H1 (cell line): ENCODE results near the gene LIN37. TPM values are rescaled to one million over a fixed set of nuclear protein-coding genes. Genes with fewer than 3 reads are reported as not detected.

Experiments used
- CTCF ChIA-PET: fragments of 300-600 bp; sonication (Branson Sonifier 250); formaldehyde crosslinking; loops from one replicate; lab custom pipeline; 2021; ENCODE audit not compliant: partially characterized antibody; lab: Charles Lee
- POLR2A ChIA-PET: fragments of 300-600 bp; sonication (Branson Sonifier 250); formaldehyde crosslinking; loops from one replicate; lab custom pipeline; 2021; ENCODE audit warnings: inconsistent platforms; ENCODE audit not compliant: partially characterized antibody; lab: Charles Lee
- DNase-seq, 2 experiments: peaks; one replicate each; pipeline versions ENCODE4 v3.0.0 to v3.0.0-alpha.2; 2010 to 2022; ENCODE audit warnings: low spot score in 2 of 2, low read depth in 1 of 2, mixed read lengths in 1 of 2
- FAIRE-seq: peaks from 2 replicates; lab custom pipeline; 2011; peaks lifted over from hg19 to GRCh38; lab: Jason Lieb, UNC
- H2AFZ ChIP-seq: 2 replicates; pipeline ENCODE4 v1.8.1; 2012; ENCODE audit warnings: low read length, inconsistent platforms
- H2AK5ac ChIP-seq: 2 replicates; pipeline ENCODE4 v1.6.1; 2013; ENCODE audit warnings: low read depth, low read length
- H2BK120ac ChIP-seq: replicated peaks from 2 replicates; pipeline ENCODE3; 2013; ENCODE audit warnings: low read depth, low read length, inconsistent platforms
- H2BK12ac ChIP-seq: 2 replicates; pipeline ENCODE4 v1.6.1; 2013; ENCODE audit warnings: low read depth, low read length
- H2BK15ac ChIP-seq: 2 replicates; pipeline ENCODE4 v1.6.1; 2013; ENCODE audit warnings: low read length
- H2BK20ac ChIP-seq: 2 replicates; pipeline ENCODE4 v1.6.1; 2013; ENCODE audit warnings: low read length
- H2BK5ac ChIP-seq: 2 replicates; pipeline ENCODE4 v1.6.1; 2013; ENCODE audit warnings: low read depth, low read length
- H3K14ac ChIP-seq: 2 replicates; pipeline ENCODE4 v1.6.1; 2013; ENCODE audit warnings: inconsistent platforms; ENCODE audit not compliant: insufficient read length
- H3K18ac ChIP-seq: 2 replicates; pipeline ENCODE4 v1.6.1; 2013; ENCODE audit warnings: low read length; ENCODE audit errors: extremely low read depth
- H3K23ac ChIP-seq: 2 replicates; pipeline ENCODE4 v1.6.1; 2013; ENCODE audit warnings: inconsistent platforms; ENCODE audit not compliant: insufficient read length
- H3K23me2 ChIP-seq: 2 replicates; pipeline ENCODE4 v1.6.1; 2013; ENCODE audit warnings: low read depth, low read length
- H3K27ac ChIP-seq: 2 replicates; pipeline ENCODE4 v1.6.1; 2011; ENCODE audit warnings: low read depth, low read length, inconsistent platforms
- H3K27me3 ChIP-seq, 4 experiments: replicated peaks in 1 of 4; 1 replicate in 1 of 4; 2 replicates in 3 of 4; pipeline versions ENCODE4 v1.6.1 to v1.8.1; 2011 to 2013; ENCODE audit warnings: low read length in 3 of 4, mild to moderate bottlenecking in 3 of 4, inconsistent platforms in 2 of 4, mixed read lengths in 2 of 4, moderate library complexity in 1 of 4; ENCODE audit not compliant: control insufficient read depth in 3 of 4, insufficient read depth in 3 of 4; ENCODE audit errors: extremely low read depth in 1 of 4
- H3K36me3 ChIP-seq, 4 experiments: 2 replicates each; pipeline versions ENCODE4 v1.6.1 to v1.8.1; 2011 to 2013; ENCODE audit warnings: mild to moderate bottlenecking in 4 of 4, low read length in 3 of 4, moderate library complexity in 2 of 4, control low read depth in 1 of 4, inconsistent platforms in 1 of 4; ENCODE audit not compliant: insufficient read depth in 4 of 4, control insufficient read depth in 2 of 4
- H3K4ac ChIP-seq: replicated peaks from 2 replicates; pipeline ENCODE3; 2013; ENCODE audit warnings: low read length, low read depth, mixed read lengths, inconsistent platforms; ENCODE audit not compliant: insufficient read length
- H3K4me1 ChIP-seq, 4 experiments: replicated peaks in 1 of 4; 1 replicate in 1 of 4; 2 replicates in 3 of 4; pipeline versions ENCODE4 v1.6.1 to v1.8.1; 2011 to 2013; ENCODE audit warnings: low read length in 3 of 4, inconsistent platforms in 2 of 4, mixed read lengths in 1 of 4; ENCODE audit not compliant: insufficient read depth in 4 of 4, control insufficient read depth in 3 of 4
- H3K4me2 ChIP-seq, 2 experiments: 2 replicates each; pipeline versions ENCODE4 v1.6.1 to v1.8.1; 2011 to 2013; ENCODE audit warnings: low read depth in 2 of 2, low read length in 2 of 2, control low read depth in 1 of 2, inconsistent platforms in 1 of 2, mild to moderate bottlenecking in 1 of 2; ENCODE audit not compliant: insufficient read depth in 1 of 2
- H3K4me3 ChIP-seq, 4 experiments: fragments of 200-600, 300-600 bp in 1 of 4; sonication (generic), shearing (Covaris generic), sonication (Bioruptor Twin) in 1 of 4; 2 replicates each; pipeline versions ENCODE4 v1.5.1 to v1.8.1; 2011 to 2016; ENCODE audit warnings: low read length in 4 of 4, low read depth in 3 of 4, control low read depth in 2 of 4, inconsistent platforms in 2 of 4, mild to moderate bottlenecking in 2 of 4, mixed read lengths in 1 of 4, moderate library complexity in 1 of 4; ENCODE audit not compliant: insufficient read depth in 2 of 4; ENCODE audit errors: extremely low read depth in 1 of 4
- H3K56ac ChIP-seq: replicated peaks from 2 replicates; pipeline ENCODE3; 2013; ENCODE audit warnings: low read depth, mild to moderate bottlenecking, mixed read lengths, low read length, inconsistent platforms; ENCODE audit not compliant: insufficient read length
- H3K79me1 ChIP-seq: 2 replicates; pipeline ENCODE4 v1.6.1; 2013; ENCODE audit warnings: low read depth, low read length, control low read depth
- H3K79me2 ChIP-seq, 2 experiments: 2 replicates each; pipeline versions ENCODE4 v1.6.1 to v1.8.1; 2012 to 2013; ENCODE audit warnings: low read length in 2 of 2, mild to moderate bottlenecking in 2 of 2, inconsistent platforms in 1 of 2; ENCODE audit not compliant: insufficient read depth in 2 of 2, control insufficient read depth in 1 of 2
- H3K9ac ChIP-seq, 4 experiments: replicated peaks in 1 of 4; 1 replicate in 1 of 4; 2 replicates in 3 of 4; pipeline versions ENCODE4 v1.6.1 to v1.8.1; 2011 to 2013; ENCODE audit warnings: low read depth in 3 of 4, low read length in 3 of 4, control low read depth in 2 of 4, mild to moderate bottlenecking in 2 of 4, moderate library complexity in 2 of 4, inconsistent platforms in 1 of 4; ENCODE audit errors: extremely low read depth in 1 of 4
- H3K9me3 ChIP-seq, 2 experiments: 2 replicates each; pipeline versions ENCODE4 v1.6.1 to v1.8.1; 2012 to 2013; ENCODE audit warnings: mild to moderate bottlenecking in 2 of 2, moderate library complexity in 2 of 2, control low read depth in 1 of 2, inconsistent platforms in 1 of 2, low read depth in 1 of 2, low read length in 1 of 2, mixed read lengths in 1 of 2; ENCODE audit not compliant: insufficient read depth in 2 of 2
- H4K20me1 ChIP-seq, 2 experiments: replicated peaks in 1 of 2; 2 replicates each; pipeline versions ENCODE3 to v1.8.1; 2011 to 2013; ENCODE audit warnings: inconsistent platforms in 2 of 2, low read length in 2 of 2, mild to moderate bottlenecking in 1 of 2; ENCODE audit not compliant: insufficient read depth in 2 of 2, control insufficient read depth in 1 of 2
- H4K5ac ChIP-seq: 2 replicates; pipeline ENCODE4 v1.6.1; 2013; ENCODE audit warnings: low read length, low read depth, mixed read lengths, inconsistent platforms; ENCODE audit not compliant: insufficient read length
- H4K8ac ChIP-seq: 2 replicates; pipeline ENCODE4 v1.8.0; 2013; ENCODE audit warnings: mild to moderate bottlenecking, moderate library complexity, low read length, inconsistent platforms; ENCODE audit not compliant: insufficient read depth; ENCODE audit errors: extremely low read depth
- H4K91ac ChIP-seq: replicated peaks from 2 replicates; pipeline ENCODE3; 2013; ENCODE audit warnings: low read length, mixed read lengths, inconsistent platforms; ENCODE audit not compliant: insufficient read length
- EZH2 ChIP-seq: fragments of 200-600 bp; sonication (generic); IDR thresholded peaks from 2 replicates; pipeline ENCODE4 v1.7.1; 2012; ENCODE audit warnings: low read depth, mild to moderate bottlenecking, moderate library complexity, low read length, inconsistent platforms; ENCODE audit not compliant: severe bottlenecking
- GTF2F1 ChIP-seq: IDR thresholded peaks from 2 replicates; pipeline ENCODE4 v1.6.1; 2012; ENCODE audit warnings: low read depth, low read length, improper control_type of control experiment, borderline replicate concordance
- HDAC2 ChIP-seq, 2 experiments: fragments of 300-600 bp in 1 of 2; sonication (generic) in 1 of 2; IDR thresholded peaks; 2 replicates each; pipeline ENCODE4 v1.6.1; 2011 to 2012; ENCODE audit warnings: low read depth in 2 of 2, low read length in 2 of 2, mild to moderate bottlenecking in 2 of 2, moderate library complexity in 2 of 2, borderline replicate concordance in 1 of 2, inconsistent platforms in 1 of 2
- KDM4A ChIP-seq: IDR thresholded peaks from one replicate; pipeline ENCODE4 v1.7.1; 2012; ENCODE audit warnings: low read depth, mild to moderate bottlenecking, moderate library complexity, low read length, inconsistent platforms; ENCODE audit not compliant: severe bottlenecking
- KDM5A ChIP-seq: fragments of 200-600 bp; IDR thresholded peaks from 2 replicates; pipeline ENCODE4 v1.7.1; 2012; ENCODE audit warnings: mild to moderate bottlenecking, low read length, inconsistent platforms, mixed read lengths
- PHF8 ChIP-seq: fragments of 200-600 bp; sonication (generic); conservative IDR thresholded peaks from 2 replicates; pipeline ENCODE4 v1.7.1; 2012; ENCODE audit warnings: low read depth, mild to moderate bottlenecking, inconsistent platforms, low read length, moderate library complexity
- POLR2AphosphoS5 ChIP-seq: IDR thresholded peaks from 2 replicates; pipeline ENCODE4 v1.6.1; 2011; ENCODE audit warnings: low read depth, low read length
- RFX5 ChIP-seq: IDR thresholded peaks from 2 replicates; pipeline ENCODE4 v1.6.1; 2011; ENCODE audit warnings: low read depth, low read length, improper control_type of control experiment, borderline replicate concordance
- RXRA ChIP-seq: IDR thresholded peaks from 2 replicates; pipeline ENCODE4 v1.6.1; 2011; ENCODE audit warnings: low read depth, mild to moderate bottlenecking, low read length, moderate library complexity; ENCODE audit not compliant: insufficient read depth
- SP2 ChIP-seq: IDR thresholded peaks from 2 replicates; pipeline ENCODE4 v1.6.1; 2012; ENCODE audit warnings: mild to moderate bottlenecking, low read length, inconsistent platforms
- TAF7 ChIP-seq: optimal IDR thresholded peaks from 2 replicates; pipeline ENCODE3; 2011; ENCODE audit warnings: low read depth, mild to moderate bottlenecking, inconsistent platforms, low read length, moderate library complexity, borderline replicate concordance
- whole genome bisulfite sequencing, 2 experiments: shearing (Covaris generic) in 1 of 2; methylation state at CpG; one replicate each; pipeline versions ENCODE4 v1.1.6 to v1.1.7; 2013 to 2015; ENCODE audit warnings: low lambda C conversion rate in 2 of 2, mixed read lengths in 2 of 2, inconsistent platforms in 1 of 2, low coverage in 1 of 2, missing lambda C conversion rate in 1 of 2; ENCODE audit not compliant: insufficient replicate concordance in 2 of 2, insufficient coverage in 1 of 2, insufficient read length in 1 of 2; ENCODE audit errors: extremely low coverage in 1 of 2, missing lambda C conversion rate in 1 of 2; 5-methylcytosine and 5-hydroxymethylcytosine counted together
- polyA plus RNA-seq, 7 experiments: library from polyadenylated mRNA; depleted of rRNA in 3 of 7; stranded (reverse) in 5 of 7; unstranded in 2 of 7; fragments of >200 nt in 5 of 7; fragments of 200-250 nt in 2 of 7; gene quantifications; 1 replicate in 5 of 7; 2 replicates in 1 of 7; 4 replicates in 1 of 7; pipeline versions ENCODE4 v1.2.1 to v1.2.3, GENCODE V29; 2011 to 2013; ENCODE audit warnings: missing spikeins in 2 of 7, mixed read lengths in 2 of 7
- total RNA-seq: library from RNA; stranded (reverse); fragmentation: NEBNext Ultra II Directional; extraction: Animal tissue kit (Norgen Biotek cat#: 25700); gene quantifications from 2 replicates; pipeline ENCODE4 v1.2.1, GENCODE V29; 2021

Gene LIN37
- total and polyA plus RNA-seq, 2 of the 8 experiments (the other 6 are each of a cell fraction or from before 2014, with no cell fraction given), result 3.8 to 9.8 TPM

GRCh38 chr19:35732540-35733179 is 15.7 kb upstream of the LIN37 start:
- Histone ChIP-seq H4K20me1 (peaks cover 12 to 18% of the 10 kb centered on the region in 2 experiments), H2BK12ac (no peak overlapping the region), H3K27ac (no peak overlapping the region), H3K27me3 (no peaks in the 10 kb centered on the region), H2AFZ (no peak overlapping the region), H3K9ac (no peak overlapping the region), H3K56ac (no peak overlapping the region), H2BK20ac (no peak overlapping the region), H3K9me3 (no peaks in the 10 kb centered on the region), H4K5ac (no peak overlapping the region), H2AK5ac (no peak overlapping the region), H3K4me3 (no peak overlapping the region), H3K23ac (no peak overlapping the region), H2BK5ac (no peak overlapping the region), H3K36me3 (peaks cover 20 to 61% (median 55%) of the 10 kb centered on the region in 4 experiments), H3K4me2 (no peak overlapping the region), H3K4me1 (no peaks in the 10 kb centered on the region), H4K91ac (no peak overlapping the region), H3K4ac (no peak overlapping the region), H3K23me2 (no peaks in the 10 kb centered on the region), H3K79me1 (no peaks in the 10 kb centered on the region), H3K14ac (no peak overlapping the region), H4K8ac (no peak overlapping the region; the same call in 1 of the 2 replicates), H2BK15ac (no peak overlapping the region), H3K79me2 (no peaks in the 10 kb centered on the region), H3K18ac (no peak overlapping the region), H2BK120ac (no peak overlapping the region)
- CTCF ChIA-PET, result interaction anchor here (0.9 kb wide), 1 partner anchor 9 kb away, joined by 3 read pairs; the partner anchor contains the start of gene IGFLR1
- POLR2A ChIA-PET, result interaction anchor here (1.2 to 3.4 kb wide), 3 partner anchors 7 to 13 kb away, joined by 5 to 14 read pairs (median 5); partner anchors contain the start of genes PSENEN and U2AF1L4
- 95% methylated on average over 13 of the region's 25 CpGs; no CpG with 5 or more reads in 1 of the 2 experiments for WGBS, 2 experiments
- DNase-seq (no peak), FAIRE-seq (no peak)
- TF ChIP-seq RXRA, result no peak
- TF ChIP-seq RFX5, result no peak
- TF ChIP-seq SP2, result no peak
- no peak for TF ChIP-seq PHF8
- no peak for TF ChIP-seq POLR2AphosphoS5
- TF ChIP-seq KDM4A, result no peak
- TF ChIP-seq TAF7, result no peak
- no peak for TF ChIP-seq EZH2
- TF ChIP-seq HDAC2 (IDR thresholded peaks at IDR 0.05; ENCODE audit: borderline replicate concordance in 1 of 2, low read depth in 2 of 2, low read length in 2 of 2), result no peak
- TF ChIP-seq GTF2F1, result no peak
- TF ChIP-seq KDM5A, result no peak
